Measurements from ENCODE around the gene ZFP69B.

GRCh38 chr1:40507973-40508372 is 57.7 kb downstream of the ZFP69B start:
- no peak for TF ChIP-seq CEBPB (IDR thresholded peaks at IDR 0.05; ENCODE audit: borderline replicate concordance in 1 of 2, low read depth in 2 of 2, low read length in 2 of 2)
- no peak for TF ChIP-seq RB1 (IDR thresholded peaks at IDR 0.05; ENCODE audit: borderline replicate concordance)
- no peak for TF ChIP-seq BRCA1 (IDR thresholded peaks at IDR 0.05; ENCODE audit: low read depth, low read length)
- TF ChIP-seq POLR2A (IDR thresholded peaks at IDR 0.05; ENCODE audit: low read depth, low read length): no peak
- no peak for TF ChIP-seq ZBTB33 (IDR thresholded peaks at IDR 0.05)
- no peak for TF ChIP-seq CTCF (IDR thresholded peaks at IDR 0.05 in 2 of 3, conservative IDR thresholded peaks at IDR 0.05 in 1 of 3; ENCODE audit: control insufficient read depth in 2 of 3, extremely low read depth in 1 of 3, insufficient read depth in 1 of 3, low read depth in 3 of 3, low read length in 3 of 3)
- no peak for TF ChIP-seq EP300 (IDR thresholded peaks at IDR 0.05; ENCODE audit: borderline replicate concordance in 1 of 2, control insufficient read depth in 1 of 2, low read depth in 2 of 2, low read length in 2 of 2)
- TF ChIP-seq SP1 (IDR thresholded peaks at IDR 0.05; ENCODE audit: low read depth, low read length): no peak
- no peak for TF ChIP-seq POLR2AphosphoS2 (IDR thresholded peaks at IDR 0.05; ENCODE audit: low read depth, low read length)
- TF ChIP-seq RFX5 (IDR thresholded peaks at IDR 0.05; ENCODE audit: low read depth, low read length): no peak
- no peak for TF ChIP-seq EZH2 (IDR thresholded peaks at IDR 0.05; ENCODE audit: borderline replicate concordance, control insufficient read depth, low read depth, low read length)

Measured in GM12878 (cell line).